ENCODE measurements around the gene TBPL1. TPM values are rescaled to one million over a fixed set of nuclear protein-coding genes. Genes with fewer than 3 reads are reported as not detected.

Gene TBPL1
- total and polyA plus RNA-seq, 9 of the 15 experiments (the other 6 are each of a cell fraction or from before 2014, with no cell fraction given) = 78.1 to 152 (median 107) TPM

DNA sequence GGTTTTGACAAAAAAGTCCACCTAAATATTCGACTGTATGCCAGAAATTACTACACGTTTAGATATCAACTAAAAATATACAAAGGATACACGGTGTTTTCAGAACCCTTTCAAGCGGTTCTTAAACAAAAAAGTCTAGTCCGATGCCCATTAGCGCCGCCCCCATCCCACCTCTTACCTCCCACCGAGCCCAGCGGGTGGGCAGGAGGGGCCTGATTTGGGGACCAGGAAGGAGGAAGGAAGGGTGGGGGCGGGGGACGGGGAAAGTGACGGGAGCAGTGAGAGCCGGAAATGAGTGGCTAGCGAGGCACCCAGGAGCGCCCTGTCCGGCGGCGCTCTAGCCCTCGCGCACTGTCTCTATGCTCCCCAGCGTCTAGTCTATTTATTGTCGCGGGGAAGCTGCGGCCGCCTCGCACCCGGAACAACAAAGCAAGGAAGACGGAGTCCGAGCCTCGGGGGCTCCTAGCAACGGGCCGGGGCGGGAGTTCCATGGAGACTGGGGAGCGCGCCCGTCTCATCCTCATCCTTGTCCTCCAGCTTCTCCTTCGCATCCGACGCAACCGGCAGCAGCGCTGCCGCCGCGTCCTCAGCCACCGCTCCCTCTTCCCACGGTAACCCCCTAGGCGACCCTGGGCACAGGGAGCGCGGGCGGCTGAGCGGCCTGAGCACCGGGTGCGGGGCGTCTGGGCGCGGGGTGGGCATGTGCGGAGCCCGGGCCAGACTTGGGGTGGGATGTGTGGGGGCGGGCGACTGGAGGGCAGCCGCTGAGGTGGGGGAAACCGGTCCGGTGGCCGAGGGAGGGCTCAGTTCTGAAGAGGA lies at the start of gene TBPL1 (continued):
- TF ChIP-seq, protein P1, sequence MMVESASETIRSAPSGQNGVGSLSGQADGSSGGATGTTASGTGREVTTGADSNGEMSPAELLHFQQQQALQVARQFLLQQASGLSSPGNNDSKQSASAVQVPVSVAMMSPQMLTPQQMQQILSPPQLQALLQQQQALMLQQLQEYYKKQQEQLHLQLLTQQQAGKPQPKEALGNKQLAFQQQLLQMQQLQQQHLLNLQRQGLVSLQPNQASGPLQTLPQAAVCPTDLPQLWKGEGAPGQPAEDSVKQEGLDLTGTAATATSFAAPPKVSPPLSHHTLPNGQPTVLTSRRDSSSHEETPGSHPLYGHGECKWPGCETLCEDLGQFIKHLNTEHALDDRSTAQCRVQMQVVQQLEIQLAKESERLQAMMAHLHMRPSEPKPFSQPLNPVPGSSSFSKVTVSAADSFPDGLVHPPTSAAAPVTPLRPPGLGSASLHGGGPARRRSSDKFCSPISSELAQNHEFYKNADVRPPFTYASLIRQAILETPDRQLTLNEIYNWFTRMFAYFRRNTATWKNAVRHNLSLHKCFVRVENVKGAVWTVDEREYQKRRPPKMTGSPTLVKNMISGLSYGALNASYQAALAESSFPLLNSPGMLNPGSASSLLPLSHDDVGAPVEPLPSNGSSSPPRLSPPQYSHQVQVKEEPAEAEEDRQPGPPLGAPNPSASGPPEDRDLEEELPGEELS (CRISPR knock-in tag; IDR thresholded peaks at IDR 0.05; ENCODE audit: borderline replicate concordance) = no peak
- TF ChIP-seq, protein P2, sequence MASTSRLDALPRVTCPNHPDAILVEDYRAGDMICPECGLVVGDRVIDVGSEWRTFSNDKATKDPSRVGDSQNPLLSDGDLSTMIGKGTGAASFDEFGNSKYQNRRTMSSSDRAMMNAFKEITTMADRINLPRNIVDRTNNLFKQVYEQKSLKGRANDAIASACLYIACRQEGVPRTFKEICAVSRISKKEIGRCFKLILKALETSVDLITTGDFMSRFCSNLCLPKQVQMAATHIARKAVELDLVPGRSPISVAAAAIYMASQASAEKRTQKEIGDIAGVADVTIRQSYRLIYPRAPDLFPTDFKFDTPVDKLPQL (IDR thresholded peaks at IDR 0.05; ENCODE audit: extremely low read depth, insufficient read length) = peak; percentile 80
- TF ChIP-seq HMGN3 (IDR thresholded peaks at IDR 0.05; ENCODE audit: borderline replicate concordance, extremely low read depth, insufficient read length, low read depth, low read length) (peak; percentile 75), RB1 (IDR thresholded peaks at IDR 0.05; ENCODE audit: low read depth) (peak; percentile 83), TFAM (CRISPR knock-in tag; conservative IDR thresholded peaks at IDR 0.05) (no peak), RNF2 (IDR thresholded peaks at IDR 0.05) (peak; percentile 75), CBX1 (IDR thresholded peaks at IDR 0.05; ENCODE audit: low read depth) (peak; percentile 75), ZBTB7A (IDR thresholded peaks at IDR 0.05; ENCODE audit: borderline replicate concordance, control insufficient read depth, low read depth, low read length) (peak; percentile 95), DIDO1 (tag; IDR thresholded peaks at IDR 0.05; ENCODE audit: low read depth) (peak; percentile 89), C11orf30 (IDR thresholded peaks at IDR 0.05; ENCODE audit: low read depth) (peak; percentile 61; the same call in 1 of the 2 replicates), ZBTB8A (IDR thresholded peaks at IDR 0.05; ENCODE audit: partially characterized antibody) (no peak), SIN3B (IDR thresholded peaks at IDR 0.05; ENCODE audit: low read depth) (peak; percentile 67; the same call in 1 of the 2 replicates)
- TF ChIP-seq, protein P3, sequence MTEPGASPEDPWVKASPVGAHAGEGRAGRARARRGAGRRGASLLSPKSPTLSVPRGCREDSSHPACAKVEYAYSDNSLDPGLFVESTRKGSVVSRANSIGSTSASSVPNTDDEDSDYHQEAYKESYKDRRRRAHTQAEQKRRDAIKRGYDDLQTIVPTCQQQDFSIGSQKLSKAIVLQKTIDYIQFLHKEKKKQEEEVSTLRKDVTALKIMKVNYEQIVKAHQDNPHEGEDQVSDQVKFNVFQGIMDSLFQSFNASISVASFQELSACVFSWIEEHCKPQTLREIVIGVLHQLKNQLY (CRISPR knock-in tag; conservative IDR thresholded peaks at IDR 0.05) = no peak
- TF ChIP-seq, protein P4, sequence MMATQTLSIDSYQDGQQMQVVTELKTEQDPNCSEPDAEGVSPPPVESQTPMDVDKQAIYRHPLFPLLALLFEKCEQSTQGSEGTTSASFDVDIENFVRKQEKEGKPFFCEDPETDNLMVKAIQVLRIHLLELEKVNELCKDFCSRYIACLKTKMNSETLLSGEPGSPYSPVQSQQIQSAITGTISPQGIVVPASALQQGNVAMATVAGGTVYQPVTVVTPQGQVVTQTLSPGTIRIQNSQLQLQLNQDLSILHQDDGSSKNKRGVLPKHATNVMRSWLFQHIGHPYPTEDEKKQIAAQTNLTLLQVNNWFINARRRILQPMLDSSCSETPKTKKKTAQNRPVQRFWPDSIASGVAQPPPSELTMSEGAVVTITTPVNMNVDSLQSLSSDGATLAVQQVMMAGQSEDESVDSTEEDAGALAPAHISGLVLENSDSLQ (IDR thresholded peaks at IDR 0.05) = peak; percentile 67
- TF ChIP-seq, protein P5, sequence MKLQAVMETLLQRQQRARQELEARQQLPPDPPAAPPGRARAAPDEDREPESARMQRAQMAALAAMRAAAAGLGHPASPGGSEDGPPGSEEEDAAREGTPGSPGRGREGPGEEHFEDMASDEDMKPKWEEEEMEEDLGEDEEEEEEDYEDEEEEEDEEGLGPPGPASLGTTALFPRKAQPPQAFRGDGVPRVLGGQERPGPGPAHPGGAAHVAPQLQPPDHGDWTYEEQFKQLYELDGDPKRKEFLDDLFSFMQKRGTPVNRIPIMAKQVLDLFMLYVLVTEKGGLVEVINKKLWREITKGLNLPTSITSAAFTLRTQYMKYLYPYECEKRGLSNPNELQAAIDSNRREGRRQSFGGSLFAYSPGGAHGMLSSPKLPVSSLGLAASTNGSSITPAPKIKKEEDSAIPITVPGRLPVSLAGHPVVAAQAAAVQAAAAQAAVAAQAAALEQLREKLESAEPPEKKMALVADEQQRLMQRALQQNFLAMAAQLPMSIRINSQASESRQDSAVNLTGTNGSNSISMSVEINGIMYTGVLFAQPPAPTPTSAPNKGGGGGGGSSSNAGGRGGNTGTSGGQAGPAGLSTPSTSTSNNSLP (IDR thresholded peaks at IDR 0.05; ENCODE audit: borderline replicate concordance, low read depth, low read length) = peak; percentile 78; the same call in 1 of the 2 replicates
- TF ChIP-seq, protein P6, sequence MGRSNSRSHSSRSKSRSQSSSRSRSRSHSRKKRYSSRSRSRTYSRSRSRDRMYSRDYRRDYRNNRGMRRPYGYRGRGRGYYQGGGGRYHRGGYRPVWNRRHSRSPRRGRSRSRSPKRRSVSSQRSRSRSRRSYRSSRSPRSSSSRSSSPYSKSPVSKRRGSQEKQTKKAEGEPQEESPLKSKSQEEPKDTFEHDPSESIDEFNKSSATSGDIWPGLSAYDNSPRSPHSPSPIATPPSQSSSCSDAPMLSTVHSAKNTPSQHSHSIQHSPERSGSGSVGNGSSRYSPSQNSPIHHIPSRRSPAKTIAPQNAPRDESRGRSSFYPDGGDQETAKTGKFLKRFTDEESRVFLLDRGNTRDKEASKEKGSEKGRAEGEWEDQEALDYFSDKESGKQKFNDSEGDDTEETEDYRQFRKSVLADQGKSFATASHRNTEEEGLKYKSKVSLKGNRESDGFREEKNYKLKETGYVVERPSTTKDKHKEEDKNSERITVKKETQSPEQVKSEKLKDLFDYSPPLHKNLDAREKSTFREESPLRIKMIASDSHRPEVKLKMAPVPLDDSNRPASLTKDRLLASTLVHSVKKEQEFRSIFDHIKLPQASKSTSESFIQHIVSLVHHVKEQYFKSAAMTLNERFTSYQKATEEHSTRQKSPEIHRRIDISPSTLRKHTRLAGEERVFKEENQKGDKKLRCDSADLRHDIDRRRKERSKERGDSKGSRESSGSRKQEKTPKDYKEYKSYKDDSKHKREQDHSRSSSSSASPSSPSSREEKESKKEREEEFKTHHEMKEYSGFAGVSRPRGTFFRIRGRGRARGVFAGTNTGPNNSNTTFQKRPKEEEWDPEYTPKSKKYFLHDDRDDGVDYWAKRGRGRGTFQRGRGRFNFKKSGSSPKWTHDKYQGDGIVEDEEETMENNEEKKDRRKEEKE (IDR thresholded peaks at IDR 0.05; ENCODE audit: borderline replicate concordance in 1 of 2, control insufficient read depth in 1 of 2, low read depth in 2 of 2, low read length in 1 of 2) = peak in 1 of 2 experiments; percentile 85; a peak in 2 of 4 replicates

Measured in K562 (cell line).